Gastroesophageal sphincter (tissue), 4 donors: ENCODE data around the gene TMEM223. TPM values are rescaled to one million over a fixed set of nuclear protein-coding genes. Genes with fewer than 3 reads are reported as not detected.
"Not testable (repeated sequence)": the region's sequence is repeated elsewhere in the genome, so short reads cannot be mapped to it uniquely, and the experiment has no call there.

Source experiments
- ATAC-seq: fragments of 150-250 bp; one replicate; pipeline ENCODE4 v1.9.1; 2016; ENCODE audit warnings: mild to moderate bottlenecking, moderate library complexity
- H3K27ac ChIP-seq, 4 donors: fragments of 200-600 bp; sonication (generic) in 3 of 4; 1 replicate in 3 of 4; 2 replicates in 1 of 4; pipeline ENCODE4 v1.5.1; 2016 to 2019
- H3K27me3 ChIP-seq: fragments of 200-600 bp; sonication (generic); one replicate; pipeline ENCODE4 v1.5.1; 2019
- H3K36me3 ChIP-seq, 2 donors: fragments of 200-600 bp; sonication (generic); one replicate each; pipeline ENCODE4 v1.5.1; 2019; ENCODE audit warnings: control low read depth in 1 of 2
- H3K4me1 ChIP-seq, 3 donors: fragments of 200-600 bp; sonication (generic); 1 replicate in 2 of 3; 2 replicates in 1 of 3; pipeline ENCODE4 v1.5.1; 2016 to 2019; ENCODE audit warnings: control low read depth in 2 of 3
- H3K4me3 ChIP-seq, 2 donors: fragments of 200-600 bp; sonication (generic); one replicate each; pipeline ENCODE4 v1.5.1; 2019; ENCODE audit warnings: mild to moderate bottlenecking in 1 of 2, moderate library complexity in 1 of 2
- H3K9me3 ChIP-seq, 3 donors: fragments of 200-600 bp; sonication (generic); one replicate each; pipeline ENCODE4 v1.5.1; 2017 to 2019; ENCODE audit warnings: control low read depth in 2 of 3
- EP300 ChIP-seq: sonication (generic); formaldehyde crosslinking; IDR thresholded peaks from one replicate; pipeline ENCODE4 v1.6.1; 2017; ENCODE audit warnings: antibody characterized with exemption, mild to moderate bottlenecking
- POLR2A ChIP-seq, 2 donors: fragments of 450-650 bp; IDR thresholded peaks; one replicate each; pipeline ENCODE4 v1.6.1; 2017; ENCODE audit warnings: antibody characterized with exemption in 2 of 2, mild to moderate bottlenecking in 2 of 2, moderate library complexity in 1 of 2
- POLR2AphosphoS5 ChIP-seq: sonication (generic); formaldehyde crosslinking; IDR thresholded peaks from one replicate; pipeline ENCODE4 v1.6.1; 2017; ENCODE audit warnings: antibody characterized with exemption
- WGBS, 2 donors: methylation state at CpG; one replicate each; pipeline ENCODE4 v1.1.5; 2018; ENCODE audit warnings: low coverage in 1 of 2; 5-methylcytosine and 5-hydroxymethylcytosine counted together
- total RNA-seq, 4 donors: library from RNA; depleted of rRNA; stranded (reverse); fragments of >200 nt; gene quantifications; one replicate each; pipeline ENCODE4 v1.1.0, GENCODE V29; 2016
- TF ChIP-seq, protein P1 (sequence below), 4 experiments: fragments of 200-600 bp in 2 of 4; fragments of 450-650 bp in 2 of 4; sonication (generic) in 1 of 4; IDR thresholded peaks; one replicate each; pipeline ENCODE4 v1.5.1; 2017 to 2019; ENCODE audit warnings: antibody characterized with exemption in 4 of 4, mild to moderate bottlenecking in 2 of 4, moderate library complexity in 2 of 4

TMEM223 gene
- total RNA-seq, 4 donors from 2014 or later, result 17.0 to 25.8 (median 19.1) TPM

- peaks cover 0 to 76% (median 32%) of the 10 kb centered on the region in 3 donors for H3K4me1 ChIP-seq
- WGBS, 2 donors, result 10% methylated on average over 4 to 10 of the region's 40 CpGs
- no peaks in the 10 kb centered on the region for H3K27me3 ChIP-seq
- no peaks in the 10 kb centered on the region for H3K9me3 ChIP-seq
- peak within 1 kb of the TSS; percentile 66 to 93 for H3K4me3 ChIP-seq
- peak; percentile 10 for ATAC-seq
- H3K27ac ChIP-seq, result peak within 1 kb of the TSS; percentile 74 to 100 (median 97)
- TF ChIP-seq POLR2A (IDR thresholded peaks at IDR 0.05) (no peak), POLR2AphosphoS5 (no peak), EP300 (no peak)
- peaks cover 0 to 57% of the 10 kb centered on the region in 2 donors for H3K36me3 ChIP-seq
These were observed 40.8 kb upstream of the TMEM223 start, which contains the start of gene TEX54 for GRCh38 chr11:62832336-62833234. Gene TEX54, minus strand, starts transcription at chr11:62832841.

- H3K27me3 ChIP-seq, result no peaks in the 10 kb centered on the region
- H3K27ac ChIP-seq, result peak within 1 kb of the TSS; percentile 74 to 100 (median 97)
- H3K4me3 ChIP-seq, result peak within 1 kb of the TSS; percentile 66 to 93
- H3K4me1 ChIP-seq, result peaks cover 0 to 78% (median 32%) of the 10 kb centered on the region in 3 donors
- ATAC-seq, result peak; percentile 96
- H3K9me3 ChIP-seq, result no peaks in the 10 kb centered on the region
- TF ChIP-seq, protein P1, sequence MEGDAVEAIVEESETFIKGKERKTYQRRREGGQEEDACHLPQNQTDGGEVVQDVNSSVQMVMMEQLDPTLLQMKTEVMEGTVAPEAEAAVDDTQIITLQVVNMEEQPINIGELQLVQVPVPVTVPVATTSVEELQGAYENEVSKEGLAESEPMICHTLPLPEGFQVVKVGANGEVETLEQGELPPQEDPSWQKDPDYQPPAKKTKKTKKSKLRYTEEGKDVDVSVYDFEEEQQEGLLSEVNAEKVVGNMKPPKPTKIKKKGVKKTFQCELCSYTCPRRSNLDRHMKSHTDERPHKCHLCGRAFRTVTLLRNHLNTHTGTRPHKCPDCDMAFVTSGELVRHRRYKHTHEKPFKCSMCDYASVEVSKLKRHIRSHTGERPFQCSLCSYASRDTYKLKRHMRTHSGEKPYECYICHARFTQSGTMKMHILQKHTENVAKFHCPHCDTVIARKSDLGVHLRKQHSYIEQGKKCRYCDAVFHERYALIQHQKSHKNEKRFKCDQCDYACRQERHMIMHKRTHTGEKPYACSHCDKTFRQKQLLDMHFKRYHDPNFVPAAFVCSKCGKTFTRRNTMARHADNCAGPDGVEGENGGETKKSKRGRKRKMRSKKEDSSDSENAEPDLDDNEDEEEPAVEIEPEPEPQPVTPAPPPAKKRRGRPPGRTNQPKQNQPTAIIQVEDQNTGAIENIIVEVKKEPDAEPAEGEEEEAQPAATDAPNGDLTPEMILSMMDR (IDR thresholded peaks at IDR 0.05), result no peak
- peak; percentile 73 to 87 for TF ChIP-seq POLR2A (IDR thresholded peaks at IDR 0.05)
- peak; percentile 89 for TF ChIP-seq POLR2AphosphoS5
- peaks cover 0 to 60% of the 10 kb centered on the region in 2 donors for H3K36me3 ChIP-seq
- WGBS, 2 donors, result 0% methylated on average over 23 of the region's 65 CpGs; no CpG with 5 or more reads in 1 of the 2 donors
These were observed 39.9 kb upstream of the TMEM223 start, which contains the start of gene STX5 for GRCh38 chr11:62831520-62832335. Gene STX5, minus strand, starts transcription at chr11:62832051. Its CDS starts 808 bp downstream, at chr11:62831243.

GRCh38 chr11:62830904-62831519 is 39.2 kb upstream of the TMEM223 start:
- Histone ChIP-seq H3K9me3 (no peaks in the 10 kb centered on the region), H3K27me3 (no peaks in the 10 kb centered on the region), H3K36me3 (peaks cover 0 to 60% of the 10 kb centered on the region in 2 donors), H3K27ac (peak overlapping the region; percentile 74 to 100 (median 97)), H3K4me1 (peaks cover 0 to 78% (median 32%) of the 10 kb centered on the region in 3 donors), H3K4me3 (peak overlapping the region; percentile 66 to 93)
- no peak for TF ChIP-seq EP300
- no peak for TF ChIP-seq POLR2A (IDR thresholded peaks at IDR 0.05)
- TF ChIP-seq, protein P1 (IDR thresholded peaks at IDR 0.05), result no peak
- no peak for TF ChIP-seq POLR2AphosphoS5
- peak; percentile 1 for ATAC-seq
- 0% methylated on average over 7 of the region's 33 CpGs; no CpG with 5 or more reads in 1 of the 2 donors for WGBS, 2 donors

DNA sequence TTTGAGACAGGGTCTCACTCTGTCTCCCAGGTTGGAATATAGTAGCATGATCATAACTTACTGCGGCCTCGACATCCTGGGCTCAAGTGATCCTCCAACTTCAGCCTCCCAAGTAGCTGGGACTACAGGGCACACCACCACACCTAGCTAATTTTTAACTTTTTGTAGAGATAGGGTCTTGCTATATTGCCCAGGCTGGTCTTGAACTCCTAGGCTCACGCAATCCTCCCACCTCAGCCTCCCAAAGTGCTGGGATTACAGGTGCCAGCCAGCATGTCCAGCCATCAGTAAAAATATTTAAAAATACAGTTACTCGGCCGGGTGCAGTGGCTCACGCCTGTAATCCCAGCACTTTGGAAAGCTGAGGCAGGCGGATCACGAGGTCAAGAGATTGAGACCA is 36.3 kb upstream of the TMEM223 start:
- ATAC-seq, H3K9me3 ChIP-seq, H3K27me3 ChIP-seq, H3K27ac ChIP-seq, H3K4me3 ChIP-seq: not testable (repeated sequence)
- Histone ChIP-seq H3K4me1 (peaks cover 0 to 52% (median 29%) of the 10 kb centered on the region in 3 donors), H3K36me3 (peaks cover 3 to 61% of the 10 kb centered on the region in 2 donors)
- WGBS, 2 donors, result 89 to 94% methylated on average over 5 to 8 of the region's 8 CpGs

DNA sequence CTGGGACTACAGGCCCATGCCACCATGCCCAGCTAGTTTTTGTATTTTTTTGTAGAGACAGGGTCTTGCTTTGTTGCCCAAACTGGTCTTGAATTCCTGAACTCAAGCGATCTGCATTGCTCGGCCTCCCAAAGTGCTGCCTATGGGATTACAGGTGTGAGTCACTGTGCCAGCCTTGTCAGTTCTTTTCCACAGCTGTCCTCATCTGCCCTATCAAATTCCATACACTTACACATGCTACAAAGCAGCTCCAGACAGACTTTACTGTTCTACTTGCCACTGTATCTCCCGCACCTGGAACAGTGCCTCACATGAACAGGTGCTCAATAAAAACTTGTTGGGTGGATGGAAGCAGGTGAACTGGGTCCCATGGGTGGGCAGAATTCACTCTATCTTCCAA is 31.9 kb upstream of the TMEM223 start:
- Histone ChIP-seq H3K4me3 (no peak overlapping the region), H3K9me3 (no peaks in the 10 kb centered on the region), H3K27ac (no peak overlapping the region), H3K36me3 (peaks cover 3 to 96% of the 10 kb centered on the region in 2 donors), H3K4me1 (peaks cover 0 to 18% (median 4%) of the 10 kb centered on the region in 3 donors), H3K27me3 (no peaks in the 10 kb centered on the region)
- TF ChIP-seq, protein P1 (IDR thresholded peaks at IDR 0.05), result no peak
- TF ChIP-seq POLR2AphosphoS5 (no peak), POLR2A (IDR thresholded peaks at IDR 0.05) (no peak)
- no peak for ATAC-seq
- 100% methylated on average over 1 of the region's 3 CpGs; no CpG with 5 or more reads in 1 of the 2 donors for WGBS, 2 donors
